ENCODE results near the gene ZNF274.

DNA sequence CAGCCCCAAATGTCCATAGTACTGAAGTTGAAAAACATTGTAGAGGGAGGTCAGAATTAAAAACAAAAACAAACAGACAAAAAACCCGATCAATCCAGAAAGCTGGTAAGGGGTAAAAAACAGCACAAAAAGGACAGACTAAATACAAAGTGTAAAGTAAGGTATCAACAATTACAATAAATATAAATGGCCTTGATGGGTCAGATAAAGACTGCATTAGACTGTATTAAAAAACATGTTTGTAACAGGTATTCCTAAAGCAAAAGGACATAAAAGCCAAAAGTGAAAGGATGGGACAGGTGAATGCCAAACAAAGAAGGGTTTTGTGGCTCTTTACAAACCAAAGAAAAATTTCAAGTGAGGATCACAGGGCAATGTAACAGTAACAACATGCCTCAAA, 48.6 kb upstream of the ZNF274 start:
- TF ChIP-seq, protein P1, sequence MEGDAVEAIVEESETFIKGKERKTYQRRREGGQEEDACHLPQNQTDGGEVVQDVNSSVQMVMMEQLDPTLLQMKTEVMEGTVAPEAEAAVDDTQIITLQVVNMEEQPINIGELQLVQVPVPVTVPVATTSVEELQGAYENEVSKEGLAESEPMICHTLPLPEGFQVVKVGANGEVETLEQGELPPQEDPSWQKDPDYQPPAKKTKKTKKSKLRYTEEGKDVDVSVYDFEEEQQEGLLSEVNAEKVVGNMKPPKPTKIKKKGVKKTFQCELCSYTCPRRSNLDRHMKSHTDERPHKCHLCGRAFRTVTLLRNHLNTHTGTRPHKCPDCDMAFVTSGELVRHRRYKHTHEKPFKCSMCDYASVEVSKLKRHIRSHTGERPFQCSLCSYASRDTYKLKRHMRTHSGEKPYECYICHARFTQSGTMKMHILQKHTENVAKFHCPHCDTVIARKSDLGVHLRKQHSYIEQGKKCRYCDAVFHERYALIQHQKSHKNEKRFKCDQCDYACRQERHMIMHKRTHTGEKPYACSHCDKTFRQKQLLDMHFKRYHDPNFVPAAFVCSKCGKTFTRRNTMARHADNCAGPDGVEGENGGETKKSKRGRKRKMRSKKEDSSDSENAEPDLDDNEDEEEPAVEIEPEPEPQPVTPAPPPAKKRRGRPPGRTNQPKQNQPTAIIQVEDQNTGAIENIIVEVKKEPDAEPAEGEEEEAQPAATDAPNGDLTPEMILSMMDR (conservative IDR thresholded peaks at IDR 0.05; ENCODE audit: low read length): no peak
- TF ChIP-seq EZH2phosphoT487 (IDR thresholded peaks at IDR 0.05; ENCODE audit: borderline replicate concordance, low read depth, low read length): no peak

All from OCI-LY7 (cell line).